ENCODE results near the gene LIPG. TPM values are rescaled to one million over a fixed set of nuclear protein-coding genes. Genes with fewer than 3 reads are reported as not detected.

Gene LIPG
- total and polyA plus RNA-seq, 2 of the 13 experiments (the other 11 are each of a cell fraction or from before 2014, with no cell fraction given) = 0.96 to 10.8 TPM

GRCh38 chr18:49611316-49611715 lies 49.5 kb downstream of the LIPG start (continued):
- no peak for TF ChIP-seq NFIB (CRISPR knock-in tag; IDR thresholded peaks at IDR 0.05; ENCODE audit: borderline replicate concordance)
- TF ChIP-seq ZNF772 (CRISPR knock-in tag; IDR thresholded peaks at IDR 0.05) = no peak
- TF ChIP-seq ATM (IDR thresholded peaks at IDR 0.05; ENCODE audit: borderline replicate concordance) = no peak
- no peak for TF ChIP-seq JARID2 (CRISPR knock-in tag; IDR thresholded peaks at IDR 0.05; ENCODE audit: insufficient replicate concordance)

DNA sequence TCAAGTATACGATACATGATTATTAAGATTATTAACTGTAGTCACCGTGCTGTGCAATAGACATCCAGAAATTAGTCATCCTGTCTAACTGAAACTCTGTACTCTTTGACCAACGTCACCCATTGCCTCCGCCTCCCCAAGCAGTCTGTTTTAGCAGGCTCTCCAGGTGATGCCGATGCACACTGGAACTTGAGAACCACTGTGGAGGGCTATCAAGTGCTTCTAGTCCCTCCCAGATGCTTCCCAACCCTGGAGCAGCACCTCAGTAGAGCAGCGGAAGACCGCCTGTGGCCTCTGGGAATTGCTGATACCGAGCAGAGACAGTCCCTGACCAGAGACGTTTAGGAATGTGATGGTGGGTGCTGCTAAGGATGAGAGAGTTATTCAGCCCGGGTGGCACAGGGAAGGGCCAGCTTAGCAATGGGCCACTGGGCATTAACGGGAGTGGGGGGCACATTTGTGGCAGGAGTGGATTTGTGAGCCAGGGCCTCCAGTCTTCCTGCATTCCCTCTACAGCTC lies 50.7 kb downstream of the LIPG start:
- no TSS peak for BruUV-seq (replicated peaks)
- Histone ChIP-seq H3K27ac (ENCODE audit: extremely low read length, insufficient read depth, low read length) (no peak overlapping the region), H3K79me2 (ENCODE audit: insufficient read depth, low read length) (no peaks in the 10 kb centered on the region), H3K27me3 (ENCODE audit: control insufficient read depth in 1 of 2, insufficient read depth in 2 of 2, low read length in 2 of 2) (peaks cover 2 to 22% of the 10 kb centered on the region in 2 experiments; a peak in 3 of 5 replicates), H3K9me3 (ENCODE audit: low read length) (no peaks in the 10 kb centered on the region), H3K9ac (ENCODE audit: insufficient read depth, low read depth, low read length) (no peak overlapping the region), H3K4me1 (ENCODE audit: insufficient read depth, low read length) (no peaks in the 10 kb centered on the region), H2AFZ (ENCODE audit: low read length) (no peak overlapping the region), H3K36me3 (replicated peaks in 1 of 2; ENCODE audit: control insufficient read depth in 1 of 2, insufficient read depth in 2 of 2, low read length in 2 of 2) (no peaks in the 10 kb centered on the region), H3K4me2 (ENCODE audit: low read depth, low read length) (no peak overlapping the region), H3K4me3 (replicated peaks in 1 of 3; ENCODE audit: insufficient read depth in 1 of 3, low read depth in 2 of 3, low read length in 3 of 3) (no peak overlapping the region), H4K20me1 (ENCODE audit: insufficient read depth, low read length) (no peaks in the 10 kb centered on the region)
- intact Hi-C loops (cut with micrococcal nuclease; ENCODE audit: unreplicated experiment) (no loop called here), in situ Hi-C loops (cut with HindIII; ENCODE audit: extremely low pct_ligation_motif_present, low pct_unique_long_range_greater_than_20kb) (no loop called here)
- CTCF ChIA-PET (ENCODE audit: low intra/inter-chr PET ratio, low total read pairs) = no interaction called here
- POLR2A ChIA-PET = interaction anchor here (0.7 kb wide), 1 partner anchor 334 kb away, joined by 3 read pairs; no protein-coding TSS in a partner anchor
- TF ChIP-seq, protein P1, sequence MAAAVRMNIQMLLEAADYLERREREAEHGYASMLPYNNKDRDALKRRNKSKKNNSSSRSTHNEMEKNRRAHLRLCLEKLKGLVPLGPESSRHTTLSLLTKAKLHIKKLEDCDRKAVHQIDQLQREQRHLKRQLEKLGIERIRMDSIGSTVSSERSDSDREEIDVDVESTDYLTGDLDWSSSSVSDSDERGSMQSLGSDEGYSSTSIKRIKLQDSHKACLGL (CRISPR knock-in tag; IDR thresholded peaks at IDR 0.05) = no peak
- TF ChIP-seq PHB2 (IDR thresholded peaks at IDR 0.05; ENCODE audit: partially characterized antibody) = no peak
- TF ChIP-seq SRSF4 (IDR thresholded peaks at IDR 0.05; ENCODE audit: low read depth, low read length, poor library complexity, severe bottlenecking) = no peak
- FAIRE-seq (no peak), DNase-seq (ENCODE audit: low spot score) (no peak), ATAC-seq (no peak)
- WGBS (ENCODE audit: low lambda C conversion rate) = 35% methylated on average over 8 of the region's 11 CpGs
